H1 (cell line): ENCODE measurements around the gene SMYD3. TPM values are rescaled to one million over a fixed set of nuclear protein-coding genes. Genes with fewer than 3 reads are reported as not detected.
A peak's percentile ranks its signal among the peaks of the same experiment; 100 is the strongest.

Source experiments
- CTCF ChIA-PET: fragments of 300-600 bp; sonication (Branson Sonifier 250); formaldehyde crosslinking; loops from one replicate; lab custom pipeline; 2021; ENCODE audit not compliant: partially characterized antibody; lab: Charles Lee
- POLR2A ChIA-PET: fragments of 300-600 bp; sonication (Branson Sonifier 250); formaldehyde crosslinking; loops from one replicate; lab custom pipeline; 2021; ENCODE audit warnings: inconsistent platforms; ENCODE audit not compliant: partially characterized antibody; lab: Charles Lee
- DNase-seq, 2 experiments: peaks; one replicate each; pipeline versions ENCODE4 v3.0.0 to v3.0.0-alpha.2; 2010 to 2022; ENCODE audit warnings: low spot score in 2 of 2, low read depth in 1 of 2, mixed read lengths in 1 of 2
- FAIRE-seq: peaks from 2 replicates; lab custom pipeline; 2011; peaks lifted over from hg19 to GRCh38; lab: Jason Lieb, UNC
- H2AFZ ChIP-seq: 2 replicates; pipeline ENCODE4 v1.8.1; 2012; ENCODE audit warnings: low read length, inconsistent platforms
- H2AK5ac ChIP-seq: 2 replicates; pipeline ENCODE4 v1.6.1; 2013; ENCODE audit warnings: low read depth, low read length
- H2BK120ac ChIP-seq: replicated peaks from 2 replicates; pipeline ENCODE3; 2013; ENCODE audit warnings: low read depth, low read length, inconsistent platforms
- H2BK12ac ChIP-seq: 2 replicates; pipeline ENCODE4 v1.6.1; 2013; ENCODE audit warnings: low read depth, low read length
- H2BK15ac ChIP-seq: 2 replicates; pipeline ENCODE4 v1.6.1; 2013; ENCODE audit warnings: low read length
- H2BK20ac ChIP-seq: 2 replicates; pipeline ENCODE4 v1.6.1; 2013; ENCODE audit warnings: low read length
- H2BK5ac ChIP-seq: 2 replicates; pipeline ENCODE4 v1.6.1; 2013; ENCODE audit warnings: low read depth, low read length
- H3K14ac ChIP-seq: 2 replicates; pipeline ENCODE4 v1.6.1; 2013; ENCODE audit warnings: inconsistent platforms; ENCODE audit not compliant: insufficient read length
- H3K18ac ChIP-seq: 2 replicates; pipeline ENCODE4 v1.6.1; 2013; ENCODE audit warnings: low read length; ENCODE audit errors: extremely low read depth
- H3K23ac ChIP-seq: 2 replicates; pipeline ENCODE4 v1.6.1; 2013; ENCODE audit warnings: inconsistent platforms; ENCODE audit not compliant: insufficient read length
- H3K23me2 ChIP-seq: 2 replicates; pipeline ENCODE4 v1.6.1; 2013; ENCODE audit warnings: low read depth, low read length
- H3K27ac ChIP-seq: 2 replicates; pipeline ENCODE4 v1.6.1; 2011; ENCODE audit warnings: low read depth, low read length, inconsistent platforms
- H3K27me3 ChIP-seq, 4 experiments: replicated peaks in 1 of 4; 1 replicate in 1 of 4; 2 replicates in 3 of 4; pipeline versions ENCODE4 v1.6.1 to v1.8.1; 2011 to 2013; ENCODE audit warnings: low read length in 3 of 4, mild to moderate bottlenecking in 3 of 4, inconsistent platforms in 2 of 4, mixed read lengths in 2 of 4, moderate library complexity in 1 of 4; ENCODE audit not compliant: control insufficient read depth in 3 of 4, insufficient read depth in 3 of 4; ENCODE audit errors: extremely low read depth in 1 of 4
- H3K36me3 ChIP-seq, 4 experiments: 2 replicates each; pipeline versions ENCODE4 v1.6.1 to v1.8.1; 2011 to 2013; ENCODE audit warnings: mild to moderate bottlenecking in 4 of 4, low read length in 3 of 4, moderate library complexity in 2 of 4, control low read depth in 1 of 4, inconsistent platforms in 1 of 4; ENCODE audit not compliant: insufficient read depth in 4 of 4, control insufficient read depth in 2 of 4
- H3K4ac ChIP-seq: replicated peaks from 2 replicates; pipeline ENCODE3; 2013; ENCODE audit warnings: low read length, low read depth, mixed read lengths, inconsistent platforms; ENCODE audit not compliant: insufficient read length
- H3K4me1 ChIP-seq, 4 experiments: replicated peaks in 1 of 4; 1 replicate in 1 of 4; 2 replicates in 3 of 4; pipeline versions ENCODE4 v1.6.1 to v1.8.1; 2011 to 2013; ENCODE audit warnings: low read length in 3 of 4, inconsistent platforms in 2 of 4, mixed read lengths in 1 of 4; ENCODE audit not compliant: insufficient read depth in 4 of 4, control insufficient read depth in 3 of 4
- H3K4me2 ChIP-seq, 2 experiments: 2 replicates each; pipeline versions ENCODE4 v1.6.1 to v1.8.1; 2011 to 2013; ENCODE audit warnings: low read depth in 2 of 2, low read length in 2 of 2, control low read depth in 1 of 2, inconsistent platforms in 1 of 2, mild to moderate bottlenecking in 1 of 2; ENCODE audit not compliant: insufficient read depth in 1 of 2
- H3K4me3 ChIP-seq, 4 experiments: fragments of 200-600, 300-600 bp in 1 of 4; sonication (generic), shearing (Covaris generic), sonication (Bioruptor Twin) in 1 of 4; 2 replicates each; pipeline versions ENCODE4 v1.5.1 to v1.8.1; 2011 to 2016; ENCODE audit warnings: low read length in 4 of 4, low read depth in 3 of 4, control low read depth in 2 of 4, inconsistent platforms in 2 of 4, mild to moderate bottlenecking in 2 of 4, mixed read lengths in 1 of 4, moderate library complexity in 1 of 4; ENCODE audit not compliant: insufficient read depth in 2 of 4; ENCODE audit errors: extremely low read depth in 1 of 4
- H3K56ac ChIP-seq: replicated peaks from 2 replicates; pipeline ENCODE3; 2013; ENCODE audit warnings: low read depth, mild to moderate bottlenecking, mixed read lengths, low read length, inconsistent platforms; ENCODE audit not compliant: insufficient read length
- H3K79me1 ChIP-seq: 2 replicates; pipeline ENCODE4 v1.6.1; 2013; ENCODE audit warnings: low read depth, low read length, control low read depth
- H3K79me2 ChIP-seq, 2 experiments: 2 replicates each; pipeline versions ENCODE4 v1.6.1 to v1.8.1; 2012 to 2013; ENCODE audit warnings: low read length in 2 of 2, mild to moderate bottlenecking in 2 of 2, inconsistent platforms in 1 of 2; ENCODE audit not compliant: insufficient read depth in 2 of 2, control insufficient read depth in 1 of 2
- H3K9ac ChIP-seq, 4 experiments: replicated peaks in 1 of 4; 1 replicate in 1 of 4; 2 replicates in 3 of 4; pipeline versions ENCODE4 v1.6.1 to v1.8.1; 2011 to 2013; ENCODE audit warnings: low read depth in 3 of 4, low read length in 3 of 4, control low read depth in 2 of 4, mild to moderate bottlenecking in 2 of 4, moderate library complexity in 2 of 4, inconsistent platforms in 1 of 4; ENCODE audit errors: extremely low read depth in 1 of 4
- H3K9me3 ChIP-seq, 2 experiments: 2 replicates each; pipeline versions ENCODE4 v1.6.1 to v1.8.1; 2012 to 2013; ENCODE audit warnings: mild to moderate bottlenecking in 2 of 2, moderate library complexity in 2 of 2, control low read depth in 1 of 2, inconsistent platforms in 1 of 2, low read depth in 1 of 2, low read length in 1 of 2, mixed read lengths in 1 of 2; ENCODE audit not compliant: insufficient read depth in 2 of 2
- H4K20me1 ChIP-seq, 2 experiments: replicated peaks in 1 of 2; 2 replicates each; pipeline versions ENCODE3 to v1.8.1; 2011 to 2013; ENCODE audit warnings: inconsistent platforms in 2 of 2, low read length in 2 of 2, mild to moderate bottlenecking in 1 of 2; ENCODE audit not compliant: insufficient read depth in 2 of 2, control insufficient read depth in 1 of 2
- H4K5ac ChIP-seq: 2 replicates; pipeline ENCODE4 v1.6.1; 2013; ENCODE audit warnings: low read length, low read depth, mixed read lengths, inconsistent platforms; ENCODE audit not compliant: insufficient read length
- H4K8ac ChIP-seq: 2 replicates; pipeline ENCODE4 v1.8.0; 2013; ENCODE audit warnings: mild to moderate bottlenecking, moderate library complexity, low read length, inconsistent platforms; ENCODE audit not compliant: insufficient read depth; ENCODE audit errors: extremely low read depth
- H4K91ac ChIP-seq: replicated peaks from 2 replicates; pipeline ENCODE3; 2013; ENCODE audit warnings: low read length, mixed read lengths, inconsistent platforms; ENCODE audit not compliant: insufficient read length
- CTCF ChIP-seq, 3 experiments: IDR thresholded peaks; 1 replicate in 2 of 3; 2 replicates in 1 of 3; pipeline versions ENCODE4 v1.5.1 to v1.6.1; 2011; ENCODE audit warnings: low read length in 3 of 3, mild to moderate bottlenecking in 3 of 3, inconsistent platforms in 2 of 3, low read depth in 1 of 3, moderate library complexity in 1 of 3; ENCODE audit not compliant: insufficient read depth in 1 of 3; ENCODE audit errors: control extremely low read depth in 1 of 3
- RAD21 ChIP-seq, 2 experiments: IDR thresholded peaks in 1 of 2; conservative IDR thresholded peaks in 1 of 2; 2 replicates each; pipeline ENCODE4 v1.6.1; 2011; ENCODE audit warnings: low read depth in 2 of 2, low read length in 2 of 2, improper control_type of control experiment in 1 of 2, inconsistent platforms in 1 of 2, mild to moderate bottlenecking in 1 of 2, moderate library complexity in 1 of 2
- WGBS, 2 experiments: shearing (Covaris generic) in 1 of 2; methylation state at CpG; one replicate each; pipeline versions ENCODE4 v1.1.6 to v1.1.7; 2013 to 2015; ENCODE audit warnings: low lambda C conversion rate in 2 of 2, mixed read lengths in 2 of 2, inconsistent platforms in 1 of 2, low coverage in 1 of 2, missing lambda C conversion rate in 1 of 2; ENCODE audit not compliant: insufficient replicate concordance in 2 of 2, insufficient coverage in 1 of 2, insufficient read length in 1 of 2; ENCODE audit errors: extremely low coverage in 1 of 2, missing lambda C conversion rate in 1 of 2; 5-methylcytosine and 5-hydroxymethylcytosine counted together
- polyA plus RNA-seq, 7 experiments: library from polyadenylated mRNA; depleted of rRNA in 3 of 7; stranded (reverse) in 5 of 7; unstranded in 2 of 7; fragments of >200 nt in 5 of 7; fragments of 200-250 nt in 2 of 7; gene quantifications; 1 replicate in 5 of 7; 2 replicates in 1 of 7; 4 replicates in 1 of 7; pipeline versions ENCODE4 v1.2.1 to v1.2.3, GENCODE V29; 2011 to 2013; ENCODE audit warnings: missing spikeins in 2 of 7, mixed read lengths in 2 of 7
- total RNA-seq: library from RNA; stranded (reverse); fragmentation: NEBNext Ultra II Directional; extraction: Animal tissue kit (Norgen Biotek cat#: 25700); gene quantifications from 2 replicates; pipeline ENCODE4 v1.2.1, GENCODE V29; 2021

SMYD3 gene
- total and polyA plus RNA-seq, 2 of the 8 experiments (the other 6 are each of a cell fraction or from before 2014, with no cell fraction given), result 17.3 to 25.4 TPM

- no peaks in the 10 kb centered on the region for H3K79me2 ChIP-seq
- no peak for FAIRE-seq
- H3K36me3 ChIP-seq, result no peaks in the 10 kb centered on the region; a peak in 1 of 8 replicates
- H4K91ac ChIP-seq, result no peak overlapping the region
- no peak overlapping the region for H2AFZ ChIP-seq
- ChIA-PET POLR2A (no interaction called here), CTCF (interaction anchor here (0.9 to 1.6 kb wide), 10 partner anchors 9 to 291 kb away, joined by 3 to 5 read pairs (median 3); no protein-coding TSS in a partner anchor)
- no peaks in the 10 kb centered on the region for H3K79me1 ChIP-seq
- H2BK5ac ChIP-seq, result no peak overlapping the region
- H3K9ac ChIP-seq, result no peak overlapping the region
- WGBS, 2 experiments, result 88% methylated on average over 3 of the region's 3 CpGs; no CpG with 5 or more reads in 1 of the 2 experiments
- DNase-seq, result no peak
- peaks cover 0 to 4% (median 2%) of the 10 kb centered on the region in 4 experiments; a peak in 4 of 7 replicates for H3K4me1 ChIP-seq
- no peak overlapping the region for H3K4me2 ChIP-seq
- H3K27me3 ChIP-seq, result no peaks in the 10 kb centered on the region
- no peak overlapping the region for H3K4ac ChIP-seq
- no peaks in the 10 kb centered on the region for H3K23me2 ChIP-seq
- H4K5ac ChIP-seq, result no peak overlapping the region
- no peak overlapping the region for H3K56ac ChIP-seq
- no peaks in the 10 kb centered on the region for H4K20me1 ChIP-seq
- TF ChIP-seq RAD21 (IDR thresholded peaks at IDR 0.05 in 1 of 2, conservative IDR thresholded peaks at IDR 0.05 in 1 of 2; ENCODE audit: low read depth in 2 of 2, low read length in 2 of 2) (peak in 1 of 2 experiments; percentile 26; a peak in 1 of 4 replicates), CTCF (IDR thresholded peaks at IDR 0.05; ENCODE audit: control extremely low read depth in 1 of 3, insufficient read depth in 1 of 3, low read depth in 1 of 3, low read length in 3 of 3) (no peak)
- H2BK12ac ChIP-seq, result no peak overlapping the region
- no peak overlapping the region for H3K14ac ChIP-seq
- no peak overlapping the region for H2BK120ac ChIP-seq
- no peak overlapping the region for H3K4me3 ChIP-seq
- no peak overlapping the region for H3K18ac ChIP-seq
- no peak overlapping the region for H2BK15ac ChIP-seq
- no peak overlapping the region for H3K23ac ChIP-seq
- H3K27ac ChIP-seq, result no peak overlapping the region
- H2AK5ac ChIP-seq, result no peak overlapping the region
- no peaks in the 10 kb centered on the region for H3K9me3 ChIP-seq
- no peak overlapping the region for H4K8ac ChIP-seq
- H2BK20ac ChIP-seq, result no peak overlapping the region
Measured at GRCh38 chr1:245754463-245754961, 752.6 kb downstream of the SMYD3 start.
